HG03139 (cell line): ENCODE results near the gene FOXE3.
"Not testable (repeated sequence)": the region's sequence is repeated elsewhere in the genome, so short reads cannot be mapped to it uniquely, and the experiment has no call there.

Experiments
- ATAC-seq: cut with Tn5 transposase; IDR thresholded peaks from one replicate; pipeline ENCODE4 v1.9.1; 2021; ENCODE audit not compliant: unreplicated experiment

The FOXE3 gene

GRCh38 chr1:47444562-47445465 is 28.7 kb downstream of the FOXE3 start:
- no peak for ATAC-seq

GRCh38 chr1:47445823-47446550 is 29.9 kb downstream of the FOXE3 start:
- no peak for ATAC-seq

GRCh38 chr1:47448462-47449222 is 32.6 kb downstream of the FOXE3 start:
- no peak for ATAC-seq

- no peak for ATAC-seq
Observed at GRCh38 chr1:47449822-47450552, 33.9 kb downstream of the FOXE3 start.

GRCh38 chr1:47450606-47451005 is 34.5 kb downstream of the FOXE3 start:
- no peak for ATAC-seq

- no peak for ATAC-seq
Observed at GRCh38 chr1:47452426-47452825, 36.3 kb downstream of the FOXE3 start.

GRCh38 chr1:47453910-47454309 is 37.8 kb downstream of the FOXE3 start:
- not testable (repeated sequence) for ATAC-seq

- no peak for ATAC-seq
Observed at GRCh38 chr1:47456250-47456649, 40.2 kb downstream of the FOXE3 start.

GRCh38 chr1:47457547-47457946 is 41.5 kb downstream of the FOXE3 start:
- ATAC-seq, result not testable (repeated sequence)

GRCh38 chr1:47459253-47459788 is 43.2 kb downstream of the FOXE3 start:
- ATAC-seq, result no peak

- no peak for ATAC-seq
Observed at GRCh38 chr1:47460040-47460439, 44.0 kb downstream of the FOXE3 start.

- no peak for ATAC-seq
Observed at GRCh38 chr1:47460456-47460855, 44.4 kb downstream of the FOXE3 start.

- no peak for ATAC-seq
Observed at GRCh38 chr1:47465605-47466004, 49.5 kb downstream of the FOXE3 start.
